Right cardiac atrium (tissue), 5 donors: ENCODE measurements around the gene MKNK1. TPM values are rescaled to one million over a fixed set of nuclear protein-coding genes. Genes with fewer than 3 reads are reported as not detected.

Experiments used
- ATAC-seq, 2 donors: fragments of 200-7000 bp; cut with Tn5 transposase; one replicate each; pipeline versions ENCODE4 v1.8.0 to v1.9.1; 2020; ENCODE audit warnings: moderate library complexity in 2 of 2, mild to moderate bottlenecking in 1 of 2
- DNase-seq, 3 donors: peaks; one replicate each; pipeline ENCODE4 v3.0.0-alpha.2; 2020
- H3K27ac ChIP-seq: one replicate; pipeline ENCODE4 v1.5.1; 2013; ENCODE audit warnings: mild to moderate bottlenecking, low read length, control low read depth, moderate library complexity
- H3K27me3 ChIP-seq: one replicate; pipeline ENCODE4 v1.6.1; 2013; ENCODE audit not compliant: control insufficient read depth, insufficient read depth
- H3K4me1 ChIP-seq: one replicate; pipeline ENCODE4 v1.6.1; 2013; ENCODE audit warnings: low read length; ENCODE audit not compliant: control insufficient read depth, insufficient read depth
- H3K4me3 ChIP-seq: one replicate; pipeline ENCODE4 v1.5.1; 2013; ENCODE audit warnings: low read length, control low read depth
- H3K9me3 ChIP-seq: one replicate; pipeline ENCODE4 v1.6.1; 2013; ENCODE audit warnings: low read length; ENCODE audit not compliant: control insufficient read depth
- WGBS: extraction: QIAGEN DNeasy Blood & Tissue Kit; methylation state at CpG from one replicate; pipeline ENCODE4 v1.1.7; 2013; 5-methylcytosine and 5-hydroxymethylcytosine counted together
- intact Hi-C, 4 donors: fragments of 100-400 bp; cut with DNase I; formaldehyde crosslinking; loops; one replicate each; pipeline versions ENCODE4 v1.11.0 to v1.14.0; 2022 to 2023
- polyA plus RNA-seq: library from polyadenylated mRNA; stranded (reverse); fragments of 200-250 nt; gene quantifications from one replicate; pipeline ENCODE4 v1.2.3, GENCODE V29; 2013
- total RNA-seq, 4 donors: library from RNA; stranded (reverse); fragmentation: NEBNext Ultra II Directional; extraction: Animal tissue kit (Norgen Biotek cat#: 25700); gene quantifications; one replicate each; pipeline ENCODE4 v1.2.1, GENCODE V29; 2021
- donor health status: healthy with polysubstance abuse.
- donor health status: DM: no; HTN: yes; CAD: no.
- donor health status: DM: no; HTN: no; CAD: no.
- donor health status: DM: no; HTN: yes; CAD: no; lungs with severe emphysema.
- donor health status: DM: yes; HTN: yes; CAD: no.

MKNK1 gene
- total and polyA plus RNA-seq, 5 donors, result 27.8 to 46.9 (median 43.1) TPM

DNA sequence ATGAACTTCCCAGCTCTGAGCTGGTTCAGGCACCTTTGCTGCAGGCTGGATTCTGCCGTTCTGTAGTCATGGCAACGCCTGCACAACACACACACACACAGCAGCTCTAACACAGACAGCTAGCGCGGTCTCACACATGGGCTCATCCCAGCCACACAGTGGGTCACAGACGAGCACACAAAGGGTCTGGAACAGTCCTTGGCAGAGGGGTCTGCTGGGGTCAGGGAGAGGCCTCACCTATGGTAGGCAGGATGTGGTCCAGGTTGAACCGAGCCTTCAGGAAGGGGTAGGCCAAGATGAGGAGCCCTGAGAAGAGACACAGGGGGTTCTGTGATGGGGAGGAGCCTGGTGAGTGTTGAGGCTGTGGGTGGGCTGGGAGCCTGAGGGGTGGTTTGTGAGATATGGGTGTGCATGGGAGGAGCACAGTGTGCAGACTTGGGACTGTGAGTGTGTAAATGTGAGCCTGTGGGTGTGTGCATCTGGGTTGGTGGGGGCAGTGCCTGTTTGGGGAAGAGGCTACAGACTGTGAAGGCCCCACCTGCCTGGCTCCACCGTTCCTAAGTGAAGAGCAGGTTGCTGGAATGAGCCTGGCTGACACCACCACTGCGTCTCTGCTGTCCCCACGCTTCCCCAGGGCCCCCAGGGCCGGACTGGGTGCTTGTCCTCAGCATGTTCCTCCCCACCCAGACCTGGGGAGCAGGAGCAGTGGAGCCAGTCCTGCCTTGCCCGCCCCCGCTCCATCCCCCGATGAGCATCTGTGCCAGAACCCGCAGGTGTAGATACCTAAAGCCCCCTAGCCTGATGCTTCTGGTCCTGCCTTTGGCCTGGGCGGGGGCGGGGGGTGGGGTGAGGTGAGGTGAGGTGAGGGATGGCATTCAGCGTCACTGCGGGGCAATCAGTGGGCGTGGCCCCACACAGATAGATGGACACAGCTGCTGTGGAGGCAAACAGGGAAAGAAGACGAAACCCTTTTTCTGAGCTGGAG, 54.1 kb downstream of the MKNK1 start:
- intact Hi-C loops, result loop anchor here in 1 of 4 donors (10.0 kb wide), 1 partner anchor 165 kb away; the partner anchor contains the start of gene EFCAB14
- ATAC-seq, result no peak

DNA sequence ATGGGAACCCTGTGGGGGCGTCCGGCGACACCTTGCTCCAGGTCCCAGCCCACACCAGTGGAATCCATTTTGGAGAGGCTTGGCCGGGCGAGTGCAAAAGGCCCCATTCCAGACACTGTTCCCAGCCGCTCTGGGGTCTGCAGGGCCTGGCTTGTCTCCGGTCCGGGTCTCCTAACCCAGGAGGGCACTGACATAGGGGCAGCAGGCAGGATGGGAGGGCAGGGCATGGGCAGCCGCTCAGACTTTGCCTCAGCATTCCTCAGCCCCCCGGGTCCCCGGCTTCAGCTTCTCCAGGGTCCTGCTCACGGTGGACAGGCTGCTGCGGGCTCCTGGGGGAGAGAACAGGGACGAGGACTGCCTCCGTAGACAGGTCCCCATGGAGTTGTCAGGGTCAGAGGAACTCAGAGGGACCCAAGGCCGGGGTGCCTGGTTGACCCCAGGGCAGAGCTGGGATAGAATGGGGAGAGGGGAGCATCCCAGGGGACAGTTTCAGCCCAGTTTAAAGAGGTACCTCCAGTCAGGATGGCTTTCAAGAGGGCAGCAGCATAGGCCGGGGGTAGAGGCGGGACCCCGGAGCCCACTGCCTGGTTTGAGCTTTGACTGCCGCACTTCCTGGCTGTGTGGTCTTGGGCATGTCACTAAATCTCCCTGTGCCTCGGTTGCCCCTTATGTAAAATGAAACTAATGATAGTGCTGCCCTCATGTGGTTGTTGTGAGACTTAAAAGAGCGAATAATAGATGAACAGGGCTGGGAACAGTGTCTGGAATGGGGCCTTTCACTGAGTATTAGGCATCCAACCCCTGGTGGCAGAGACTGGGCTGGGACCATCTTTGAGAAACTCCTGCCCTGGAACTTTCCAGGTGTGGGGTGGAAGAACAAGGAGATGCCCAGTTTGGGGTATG, 56.3 kb downstream of the MKNK1 start:
- peak in 1 of 3 donors; percentile 42 for DNase-seq

More for the DNA sequence above, 54.1 kb downstream of the MKNK1 start:
- H3K27me3 ChIP-seq, result no peaks in the 10 kb centered on the region
- peak in 1 of 3 donors; percentile 53 for DNase-seq
- no peaks in the 10 kb centered on the region for H3K4me1 ChIP-seq
- no peaks in the 10 kb centered on the region for H3K9me3 ChIP-seq
- H3K4me3 ChIP-seq, result no peak overlapping the region
- WGBS, result 52% methylated on average over 20 of the region's 20 CpGs
- no peak overlapping the region for H3K27ac ChIP-seq

DNA sequence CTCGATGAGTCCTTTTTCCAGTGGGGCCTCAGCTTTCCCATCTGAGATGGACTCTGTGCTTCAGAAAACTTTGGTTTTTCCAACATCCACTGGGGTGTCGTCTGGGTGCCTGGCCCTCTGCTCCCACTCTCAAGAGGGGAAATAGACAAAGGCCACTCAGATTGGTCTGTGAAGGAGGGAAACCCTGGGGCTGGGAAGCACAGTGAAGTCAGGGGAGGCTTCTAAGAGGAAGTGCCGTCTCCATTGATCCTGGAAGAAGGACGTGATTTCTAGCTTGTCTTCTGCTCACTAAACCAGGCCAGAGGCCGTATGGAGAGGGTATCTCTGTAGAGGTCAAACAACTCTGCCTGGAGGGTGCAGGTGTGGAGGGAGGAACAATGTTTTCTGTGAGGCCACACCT, 57.9 kb downstream of the MKNK1 start:
- no peaks in the 10 kb centered on the region for H3K9me3 ChIP-seq
- 61% methylated on average over 5 of the region's 5 CpGs for WGBS
- DNase-seq, result no peak
- no peak for ATAC-seq
- no peaks in the 10 kb centered on the region for H3K4me1 ChIP-seq
- no peak overlapping the region for H3K4me3 ChIP-seq
- H3K27me3 ChIP-seq, result no peaks in the 10 kb centered on the region
- H3K27ac ChIP-seq, result no peak overlapping the region
- intact Hi-C loops, result no loop called here

More for the DNA sequence above, 56.3 kb downstream of the MKNK1 start:
- H3K27me3 ChIP-seq, result no peaks in the 10 kb centered on the region
- H3K9me3 ChIP-seq, result no peaks in the 10 kb centered on the region
- WGBS, result 77% methylated on average over 22 of the region's 22 CpGs
- no peaks in the 10 kb centered on the region for H3K4me1 ChIP-seq
- intact Hi-C loops, result no loop called here
- H3K27ac ChIP-seq, result no peak overlapping the region
- no peak overlapping the region for H3K4me3 ChIP-seq
- peak in 1 of 2 donors; percentile 35 for ATAC-seq

DNA sequence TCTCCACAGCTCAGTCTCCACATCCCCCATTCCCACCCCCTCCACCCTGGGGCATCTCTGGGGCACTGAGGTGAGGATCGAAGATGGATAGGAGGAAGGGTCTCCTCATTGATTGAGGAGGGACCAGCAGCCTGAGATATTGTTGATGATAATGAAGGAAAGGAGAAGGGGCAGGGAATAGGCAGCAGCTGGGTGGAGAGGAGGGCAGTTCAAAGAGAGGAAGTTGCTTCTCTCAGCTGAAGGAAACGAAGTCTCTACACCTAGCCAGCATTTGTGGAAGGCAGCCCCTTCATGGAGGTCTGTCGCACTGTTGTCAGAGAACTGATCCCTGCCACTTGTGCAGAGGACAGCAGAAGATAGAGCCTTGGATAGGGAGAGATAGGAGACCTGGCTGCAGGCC, 58.3 kb downstream of the MKNK1 start:
- Histone ChIP-seq H3K27me3 (no peaks in the 10 kb centered on the region), H3K27ac (no peak overlapping the region), H3K4me3 (no peak overlapping the region), H3K9me3 (no peaks in the 10 kb centered on the region), H3K4me1 (no peaks in the 10 kb centered on the region)
- ATAC-seq, result no peak
- no peak for DNase-seq
- 51% methylated on average over 3 of the region's 3 CpGs for WGBS
- intact Hi-C loops, result no loop called here

DNA sequence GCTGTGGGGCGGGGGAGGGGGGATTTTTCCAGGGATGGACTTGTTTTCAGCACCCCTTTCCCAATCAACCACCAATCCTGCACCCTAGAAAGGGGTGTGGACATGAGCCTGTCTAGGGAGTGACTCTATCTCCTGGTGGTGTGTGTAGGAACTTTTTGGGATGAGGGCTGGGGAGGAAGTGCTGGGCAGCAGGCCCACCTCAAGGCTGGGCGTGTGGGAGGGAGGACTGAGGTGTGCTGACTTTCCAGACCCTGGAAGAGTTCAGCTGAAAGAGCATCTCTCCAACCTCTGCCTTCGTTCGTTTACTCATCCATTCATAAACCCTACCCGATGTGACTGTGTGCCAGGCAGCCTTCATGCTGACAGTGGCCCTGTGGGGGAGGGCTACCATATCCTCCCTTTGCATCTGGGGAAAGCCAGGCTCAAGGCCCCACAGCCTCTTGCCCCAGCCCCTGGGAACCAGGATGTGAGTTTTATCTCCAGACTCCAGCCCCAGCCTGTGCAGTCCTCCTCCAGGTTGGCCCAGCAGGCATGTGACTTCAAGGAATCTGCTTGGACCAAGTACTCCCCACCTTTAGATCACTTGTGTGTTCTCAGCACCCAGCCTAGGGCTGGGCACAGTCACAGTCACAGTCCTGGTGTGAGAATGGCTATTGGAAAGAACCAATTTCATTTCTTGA, 59.4 kb downstream of the MKNK1 start:
- H3K4me1 ChIP-seq, result no peaks in the 10 kb centered on the region
- 54% methylated on average over 5 of the region's 5 CpGs for WGBS
- DNase-seq (peak in 1 of 3 donors; percentile 14), ATAC-seq (no peak)
- intact Hi-C loops, result no loop called here
- no peaks in the 10 kb centered on the region for H3K9me3 ChIP-seq
- H3K27ac ChIP-seq, result no peak overlapping the region
- no peaks in the 10 kb centered on the region for H3K27me3 ChIP-seq
- no peak overlapping the region for H3K4me3 ChIP-seq

DNA sequence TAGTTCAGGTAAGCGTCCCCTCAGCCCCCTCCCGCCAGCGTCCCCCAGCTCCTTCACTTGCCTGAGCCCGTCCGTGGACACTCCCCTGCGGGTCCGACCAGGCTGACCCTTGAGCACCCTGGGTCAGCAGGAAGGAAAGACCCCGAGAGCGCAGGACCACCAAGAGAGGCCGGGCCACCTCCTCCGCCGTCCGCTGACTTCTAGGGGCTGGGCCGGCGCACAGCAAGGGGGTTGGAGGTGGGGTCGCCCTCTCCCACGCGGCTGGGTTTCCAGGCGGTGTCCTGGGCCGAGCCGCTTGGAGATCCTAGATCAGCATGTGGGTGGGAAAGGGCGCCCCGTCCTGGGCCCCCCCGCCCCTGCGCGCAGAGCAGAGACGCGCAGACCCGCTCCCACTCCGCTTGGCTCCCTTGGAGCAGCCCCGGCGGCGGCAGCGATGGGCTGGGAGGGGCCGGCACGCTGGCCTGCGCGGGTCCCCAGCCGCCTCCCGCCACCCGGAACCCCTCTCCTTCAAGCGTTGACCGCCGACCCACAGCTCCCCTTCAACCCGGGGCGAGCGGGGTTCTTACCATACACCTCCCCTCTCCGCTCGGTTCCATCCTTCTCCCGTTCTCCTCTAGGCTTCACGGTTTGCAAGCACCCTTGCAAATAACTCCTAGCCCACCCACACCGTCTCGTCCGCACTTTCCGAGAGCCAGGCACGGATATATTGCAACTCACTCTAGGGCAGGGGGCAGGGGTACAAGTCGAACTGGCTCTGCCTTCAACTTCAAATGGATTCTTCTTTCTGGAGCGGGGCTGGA, 60.1 kb downstream of the MKNK1 start:
- intact Hi-C loops, result no loop called here
- 4% methylated on average over 58 of the region's 58 CpGs for WGBS
- ATAC-seq, result peak in 1 of 2 donors; percentile 10
- Histone ChIP-seq H3K4me1 (no peaks in the 10 kb centered on the region), H3K4me3 (no peak overlapping the region), H3K27me3 (no peaks in the 10 kb centered on the region), H3K27ac (no peak overlapping the region), H3K9me3 (no peaks in the 10 kb centered on the region)
- peak in 2 of 3 donors; percentile 31 to 51 for DNase-seq

DNA sequence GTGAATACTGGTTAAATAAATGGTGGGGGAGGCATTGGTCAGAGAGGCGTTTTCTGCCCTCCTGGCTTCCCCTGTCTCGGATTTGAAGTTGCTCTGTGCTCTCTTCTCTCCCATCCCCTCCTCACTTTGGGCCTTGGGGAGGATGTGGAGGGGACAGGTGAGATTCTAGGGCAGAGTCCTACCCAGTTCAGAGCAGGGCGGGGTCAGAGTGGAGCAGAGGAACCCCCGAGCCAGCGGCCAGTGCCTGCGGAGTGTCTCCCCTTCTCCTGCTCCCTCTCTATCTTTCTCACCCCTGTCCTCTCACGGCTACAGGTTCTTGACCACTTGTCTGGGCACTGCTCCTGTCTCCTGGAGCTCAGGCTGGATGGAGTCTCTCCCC, 60.7 kb downstream of the MKNK1 start:
- H3K4me1 ChIP-seq, result no peaks in the 10 kb centered on the region
- no peaks in the 10 kb centered on the region for H3K27me3 ChIP-seq
- no peak overlapping the region for H3K27ac ChIP-seq
- H3K4me3 ChIP-seq, result no peak overlapping the region
- ATAC-seq (no peak), DNase-seq (no peak)
- WGBS, result 53% methylated on average over 7 of the region's 7 CpGs
- H3K9me3 ChIP-seq, result no peaks in the 10 kb centered on the region
- intact Hi-C loops, result no loop called here

DNA sequence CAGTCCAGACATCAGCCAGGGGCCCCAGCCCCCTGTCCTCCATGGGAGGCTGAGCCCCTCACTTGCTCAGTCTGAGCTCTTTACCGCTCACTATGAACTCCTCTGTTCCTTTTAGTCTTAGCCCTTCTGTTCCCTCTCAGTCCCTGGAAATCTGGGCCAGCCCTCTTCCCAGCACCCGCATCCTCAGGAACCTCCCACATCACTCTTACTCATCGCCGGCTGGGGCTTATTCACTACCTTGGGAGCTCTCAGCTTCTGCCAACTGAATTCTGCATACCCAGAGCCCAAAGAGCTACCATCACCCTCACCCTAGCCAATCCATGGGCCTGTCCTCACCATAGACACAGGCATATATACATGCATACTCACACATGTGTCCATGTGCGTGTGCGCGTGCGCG, 64.1 kb downstream of the MKNK1 start:
- intact Hi-C loops, result loop anchor here in 2 of 4 donors (10.0 kb wide), 1 partner anchor 185 kb away; no protein-coding TSS in a partner anchor
- Histone ChIP-seq H3K4me3 (no peak overlapping the region), H3K27me3 (no peaks in the 10 kb centered on the region), H3K27ac (no peak overlapping the region), H3K4me1 (no peaks in the 10 kb centered on the region), H3K9me3 (no peaks in the 10 kb centered on the region)
- no peak for DNase-seq
- WGBS, result 77% methylated on average over 9 of the region's 9 CpGs
- no peak for ATAC-seq

DNA sequence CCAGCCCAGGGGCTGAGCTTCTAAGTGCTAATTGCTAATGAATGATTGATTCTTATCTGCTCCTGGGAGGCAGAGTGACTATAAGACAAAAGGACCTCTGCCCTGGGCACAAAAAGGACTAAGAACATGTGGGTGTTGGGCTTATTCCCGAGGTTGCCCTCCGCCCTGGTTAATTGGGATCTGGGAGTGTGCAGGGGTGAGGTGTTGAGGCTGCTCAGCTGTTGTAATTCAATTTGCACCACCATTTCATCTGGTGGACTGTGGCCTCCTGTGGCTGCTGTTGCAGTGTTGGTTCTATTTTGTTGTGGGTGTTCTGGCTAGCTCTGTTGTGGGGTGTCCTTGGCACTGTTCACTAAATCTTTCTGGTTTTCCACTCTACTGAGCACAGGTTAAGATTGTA, 65.9 kb downstream of the MKNK1 start:
- Histone ChIP-seq H3K4me3 (no peak overlapping the region), H3K9me3 (no peaks in the 10 kb centered on the region), H3K27me3 (no peaks in the 10 kb centered on the region), H3K27ac (no peak overlapping the region), H3K4me1 (no peaks in the 10 kb centered on the region)
- DNase-seq, result no peak
- no peak for ATAC-seq
- WGBS, result 80% methylated on average over 2 of the region's 2 CpGs
- intact Hi-C loops, result loop anchor here in 2 of 4 donors (10.0 kb wide), 1 partner anchor 187 kb away; no protein-coding TSS in a partner anchor

DNA sequence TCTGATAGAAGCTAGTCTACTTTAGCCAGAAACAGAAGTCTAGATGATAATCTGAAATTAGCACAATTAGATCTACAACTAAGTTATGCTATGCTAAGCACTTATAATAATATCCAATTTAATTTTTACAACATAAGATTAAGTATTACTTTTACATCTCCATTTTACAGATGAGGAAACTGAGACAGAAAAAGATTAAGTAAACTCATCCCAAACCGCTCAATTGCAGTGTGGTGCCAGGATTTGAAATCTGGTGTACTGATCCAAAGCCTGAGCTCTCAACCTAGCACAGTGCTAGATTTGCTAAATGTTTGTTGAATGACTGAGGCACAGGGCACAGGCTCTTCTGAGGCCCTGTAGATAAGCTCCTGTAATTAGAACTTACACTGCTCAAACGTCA, 66.4 kb downstream of the MKNK1 start:
- H3K4me3 ChIP-seq, result no peak overlapping the region
- H3K27me3 ChIP-seq, result no peaks in the 10 kb centered on the region
- DNase-seq (no peak), ATAC-seq (no peak)
- H3K4me1 ChIP-seq, result no peaks in the 10 kb centered on the region
- no peaks in the 10 kb centered on the region for H3K9me3 ChIP-seq
- 74% methylated on average over 2 of the region's 2 CpGs for WGBS
- no peak overlapping the region for H3K27ac ChIP-seq
- intact Hi-C loops, result loop anchor here in 2 of 4 donors (10.0 kb wide), 1 partner anchor 187 kb away; no protein-coding TSS in a partner anchor
